ENCODE measurements around the gene DOCK3.
"Not testable (repeated sequence)": the region's sequence is repeated elsewhere in the genome, so short reads cannot be mapped to it uniquely, and the experiment has no call there.

DOCK3 gene

DNA sequence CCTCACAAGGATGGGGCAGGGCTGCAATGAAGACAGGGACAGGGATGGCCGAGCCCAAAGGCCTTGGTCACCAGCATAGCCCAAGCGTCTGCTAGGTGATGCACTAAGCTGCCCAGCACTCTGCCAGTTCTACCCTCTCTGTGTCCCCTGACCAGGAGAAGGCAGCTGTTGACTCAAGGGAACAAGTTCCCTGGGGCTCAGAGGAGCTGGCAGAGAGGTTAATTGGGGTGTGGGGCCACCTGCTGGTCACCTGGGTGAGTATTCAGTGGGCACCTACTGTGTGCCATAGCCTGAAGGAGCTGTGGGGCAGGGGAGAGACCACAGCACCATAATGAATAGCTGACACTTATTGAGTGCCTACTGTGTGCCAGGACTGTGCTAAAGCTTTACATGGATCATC, 22.0 kb upstream of the DOCK3 start:
- DNase-seq: peak; percentile 73

DNA sequence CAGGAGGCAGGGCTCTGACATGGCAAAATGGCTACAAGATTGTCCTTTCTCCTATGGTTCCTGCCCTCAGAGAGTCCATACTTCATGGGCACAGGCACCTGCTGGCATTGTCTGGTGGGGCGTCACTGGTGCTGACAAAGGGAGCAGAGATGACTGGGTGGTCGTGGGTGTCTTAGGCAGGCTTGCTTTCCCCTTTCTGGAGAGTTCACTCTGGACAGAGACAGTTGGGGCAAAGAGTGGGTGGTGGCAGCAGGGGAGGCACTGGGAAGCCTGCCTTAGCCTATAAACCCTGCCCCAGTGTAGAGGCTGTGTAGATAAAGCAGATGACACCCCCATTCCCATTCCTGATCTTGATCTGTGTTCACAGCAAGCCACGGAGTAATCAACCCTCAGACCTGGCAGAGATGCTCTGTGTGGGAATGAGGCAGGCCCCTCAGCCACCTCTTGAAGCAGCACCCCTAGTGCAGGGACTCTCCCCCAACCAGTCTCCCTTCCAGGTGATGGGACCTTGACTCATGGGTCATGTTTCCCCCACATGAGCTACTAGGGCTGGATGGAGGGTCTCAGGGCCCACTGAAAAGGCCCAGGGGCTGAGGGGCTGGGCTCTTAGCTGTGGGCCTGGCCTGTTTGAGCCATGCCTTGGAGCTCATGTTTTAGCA, 20.7 kb upstream of the DOCK3 start:
- no peak for DNase-seq

DNA sequence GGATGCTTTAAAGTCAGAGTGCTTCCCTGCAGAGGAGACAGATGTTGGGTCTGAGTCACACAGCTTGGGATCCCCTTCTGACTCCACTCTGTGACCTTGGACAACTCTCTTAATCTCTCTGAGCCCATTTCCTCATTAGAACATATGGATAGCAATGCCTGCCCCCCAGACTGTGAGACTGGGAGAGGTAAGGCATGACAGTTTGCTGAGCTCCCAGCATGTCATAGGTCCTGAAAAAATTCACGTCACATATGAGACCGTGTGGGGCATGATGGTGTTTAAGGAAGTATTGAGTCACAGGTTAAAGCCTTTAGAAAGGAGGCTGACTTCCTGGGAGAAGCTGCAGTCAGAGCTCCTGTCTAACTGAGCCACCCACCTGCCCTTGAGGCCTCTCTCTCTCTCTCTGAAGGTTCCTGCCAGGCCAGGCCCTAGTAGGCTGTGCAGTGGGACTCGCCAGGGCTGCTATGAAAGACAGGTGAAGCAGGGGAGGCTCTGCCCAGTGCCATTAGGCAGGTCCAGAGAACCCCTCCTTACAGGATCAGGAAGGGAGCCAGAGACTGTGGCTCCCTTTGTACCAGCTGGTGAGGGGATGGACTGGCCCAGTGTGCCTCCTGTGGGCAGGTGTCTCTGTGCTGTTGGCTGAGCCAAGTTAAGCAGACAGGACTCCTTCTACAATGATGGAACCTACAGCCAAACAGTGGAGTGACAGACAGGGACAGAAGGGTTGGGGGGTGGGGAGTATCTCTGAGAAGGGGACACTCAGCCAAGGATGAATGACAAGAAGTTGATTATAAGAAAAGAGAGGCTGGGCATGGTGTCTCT, 19.5 kb upstream of the DOCK3 start:
- peak; percentile 13 for DNase-seq

GRCh38 chr3:50656417-50657195, 18.1 kb upstream of the DOCK3 start:
- DNase-seq: no peak

- DNase-seq: no peak
These were observed 17.3 kb upstream of the DOCK3 start for GRCh38 chr3:50657407-50657806.

DNA sequence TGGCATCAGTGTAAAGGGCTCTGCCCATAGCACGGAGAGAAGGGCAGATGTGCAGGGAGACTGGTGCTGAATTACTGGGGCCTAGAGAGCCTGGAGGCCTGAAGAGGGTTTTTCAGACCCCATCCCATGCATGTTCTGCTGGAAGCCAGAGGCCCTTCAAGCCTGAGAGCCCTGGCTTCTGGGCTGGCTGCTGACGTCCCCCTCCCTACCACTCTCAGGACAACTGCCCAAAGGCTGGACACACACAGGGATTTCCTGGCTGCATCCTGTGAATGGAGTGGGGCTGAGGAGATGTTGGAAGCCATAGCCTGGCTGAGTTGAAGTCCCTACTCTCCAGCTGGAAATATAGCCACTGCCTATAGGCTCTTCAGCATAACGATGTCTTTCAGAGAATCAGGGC, 16.9 kb upstream of the DOCK3 start:
- no peak for DNase-seq

DNA sequence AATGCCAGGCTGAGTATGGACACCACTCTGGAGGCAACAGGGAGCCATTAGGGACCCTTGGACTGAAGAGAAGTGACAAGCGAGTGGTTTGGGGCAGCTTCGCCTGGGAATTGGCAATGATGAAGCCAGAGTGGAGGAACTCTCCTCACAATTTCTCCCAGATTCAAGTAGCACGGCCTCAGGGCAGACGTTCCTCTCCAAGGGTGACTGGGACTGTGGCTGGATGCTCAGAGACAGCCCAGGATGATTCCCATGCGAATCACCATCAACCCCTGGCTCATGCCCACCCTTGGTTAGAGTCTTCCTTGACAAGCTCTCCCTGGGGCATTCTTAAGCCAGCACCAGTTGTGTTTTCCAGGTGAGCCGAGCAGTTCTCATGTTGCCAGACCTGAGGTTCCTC, 16.3 kb upstream of the DOCK3 start:
- no peak for DNase-seq

DNA sequence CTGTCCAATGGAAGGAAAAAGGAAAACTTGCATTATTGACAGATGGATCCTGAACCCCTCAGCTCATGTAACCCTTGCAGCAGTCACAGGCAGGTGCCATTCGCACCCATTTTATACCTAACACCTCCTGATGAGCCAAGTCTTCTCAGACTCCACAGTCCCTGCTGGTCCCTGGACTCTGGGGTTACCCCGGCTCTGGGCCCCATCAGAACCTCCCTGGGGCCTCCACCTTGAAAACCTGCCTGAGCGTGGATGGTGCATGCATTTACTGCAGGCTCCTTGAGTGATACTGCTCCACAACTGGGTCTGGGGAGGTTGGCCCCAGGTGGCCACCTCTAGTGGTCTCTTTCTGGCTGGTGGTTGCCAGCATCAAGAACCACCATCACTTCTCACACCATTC, 15.9 kb upstream of the DOCK3 start:
- no peak for DNase-seq

GRCh38 chr3:50660386-50660785, 14.3 kb upstream of the DOCK3 start:
- no peak for DNase-seq

DNA sequence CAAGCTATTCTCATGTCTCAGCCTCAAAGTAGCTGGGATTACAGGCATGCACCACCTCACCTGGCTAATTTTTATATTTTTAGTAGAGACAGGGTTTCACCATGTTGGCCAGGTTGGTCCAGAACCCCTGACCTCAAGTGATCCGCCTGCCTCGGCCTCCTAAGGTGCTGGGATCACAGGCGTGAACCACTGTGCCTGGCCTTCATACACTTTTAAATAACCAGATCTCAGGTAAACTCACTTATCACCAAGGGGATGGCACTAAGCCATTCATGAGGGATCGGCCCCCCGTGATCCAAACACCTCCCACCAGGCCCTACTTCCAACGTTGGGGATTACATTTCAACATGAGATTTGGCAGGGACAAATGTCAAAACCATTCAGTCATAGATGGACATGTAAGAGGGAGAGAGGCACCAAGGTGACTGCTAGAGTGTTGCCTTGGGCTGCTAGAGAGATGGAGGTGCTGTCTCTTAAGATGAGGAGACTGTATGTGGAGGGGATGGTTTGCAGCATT, 13.3 kb upstream of the DOCK3 start:
- DNase-seq: no peak

GRCh38 chr3:50662408-50662807, 12.3 kb upstream of the DOCK3 start:
- no peak for DNase-seq

- no peak for DNase-seq
These were observed 9.5 kb upstream of the DOCK3 start for GRCh38 chr3:50665081-50665840.

GRCh38 chr3:50665841-50666115, 8.9 kb upstream of the DOCK3 start:
- not testable (repeated sequence) for DNase-seq

- DNase-seq: no peak
These were observed 7.9 kb upstream of the DOCK3 start for GRCh38 chr3:50666837-50667236.

GRCh38 chr3:50671331-50671730, 3.4 kb upstream of the DOCK3 start:
- DNase-seq: no peak

GRCh38 chr3:50672656-50673055, 2.1 kb upstream of the DOCK3 start:
- no peak for DNase-seq

- no peak for DNase-seq
These were observed 796 bp upstream of the DOCK3 start for GRCh38 chr3:50673931-50674330.

DNA sequence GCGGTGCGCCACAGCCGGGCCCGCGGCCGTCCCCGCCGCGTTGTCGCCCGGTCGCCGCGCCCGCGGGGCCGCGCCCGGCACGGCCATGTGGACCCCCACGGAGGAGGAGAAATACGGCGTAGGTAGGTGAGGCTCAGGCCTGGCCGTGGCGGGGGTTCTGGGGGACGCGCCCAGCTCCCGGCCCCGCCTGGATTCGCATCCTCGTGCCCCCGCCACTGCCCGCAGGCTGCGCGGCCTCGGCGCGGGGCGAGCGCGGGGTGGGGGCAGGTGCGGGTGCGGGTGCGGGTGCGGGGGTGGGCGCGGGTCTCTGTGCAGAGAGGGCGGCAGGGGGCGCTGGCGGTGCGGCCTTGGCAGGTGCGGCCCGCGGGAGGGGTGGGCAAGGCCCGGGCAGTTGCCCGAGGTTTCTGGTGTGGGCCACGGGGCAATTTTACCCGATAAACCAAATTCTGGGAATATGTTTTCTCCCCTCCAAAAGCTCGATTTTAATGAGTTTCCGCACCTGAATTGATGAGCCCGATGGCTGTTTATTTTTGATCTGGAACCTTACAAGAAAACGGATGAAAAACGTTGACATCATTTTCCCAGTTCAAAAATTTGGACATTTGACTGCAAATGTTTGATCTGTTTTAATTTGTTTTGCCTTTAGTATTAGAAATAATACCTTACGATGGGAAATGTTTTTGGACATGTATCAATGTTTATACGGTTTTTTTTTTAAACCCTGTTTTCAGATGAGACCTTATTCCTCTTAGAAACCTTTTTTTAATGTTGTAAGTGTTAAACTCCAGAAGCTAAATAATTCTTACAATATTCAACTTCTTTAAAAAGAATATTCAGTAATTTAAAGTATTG, 678 bp downstream of the DOCK3 start:
- DNase-seq: peak; percentile 62

DNA sequence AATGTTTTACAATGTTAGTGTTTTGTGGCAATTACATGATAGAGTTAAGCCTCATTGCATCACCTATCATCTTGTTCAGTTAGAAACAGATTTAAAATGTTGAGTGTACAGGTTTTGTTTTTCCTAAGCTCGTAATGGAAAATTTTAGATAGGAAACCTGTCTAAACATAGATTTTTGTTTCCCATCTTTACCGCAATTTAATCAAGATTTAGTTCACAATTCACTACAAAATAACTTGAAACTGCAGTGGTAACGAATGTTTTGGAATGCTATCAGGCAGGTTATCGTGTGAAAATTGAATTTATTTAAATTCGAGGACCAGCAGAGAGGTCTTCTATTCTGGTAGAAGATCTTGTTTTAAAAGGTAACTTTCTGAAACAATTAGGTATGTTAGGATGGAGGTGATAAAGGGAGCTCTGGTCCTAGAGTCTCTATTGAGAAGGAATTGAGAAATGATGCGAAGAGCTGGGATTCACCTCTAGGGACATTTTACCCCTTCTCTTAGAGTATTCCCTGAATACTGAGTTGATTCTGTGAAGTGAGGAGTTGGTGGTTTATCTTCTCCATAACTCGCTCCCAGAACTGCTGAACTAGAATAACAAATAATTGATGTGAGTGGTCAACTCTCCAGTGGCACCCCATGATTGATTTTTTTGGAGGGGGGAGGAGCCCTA, 1.4 kb downstream of the DOCK3 start:
- no peak for DNase-seq

DNA sequence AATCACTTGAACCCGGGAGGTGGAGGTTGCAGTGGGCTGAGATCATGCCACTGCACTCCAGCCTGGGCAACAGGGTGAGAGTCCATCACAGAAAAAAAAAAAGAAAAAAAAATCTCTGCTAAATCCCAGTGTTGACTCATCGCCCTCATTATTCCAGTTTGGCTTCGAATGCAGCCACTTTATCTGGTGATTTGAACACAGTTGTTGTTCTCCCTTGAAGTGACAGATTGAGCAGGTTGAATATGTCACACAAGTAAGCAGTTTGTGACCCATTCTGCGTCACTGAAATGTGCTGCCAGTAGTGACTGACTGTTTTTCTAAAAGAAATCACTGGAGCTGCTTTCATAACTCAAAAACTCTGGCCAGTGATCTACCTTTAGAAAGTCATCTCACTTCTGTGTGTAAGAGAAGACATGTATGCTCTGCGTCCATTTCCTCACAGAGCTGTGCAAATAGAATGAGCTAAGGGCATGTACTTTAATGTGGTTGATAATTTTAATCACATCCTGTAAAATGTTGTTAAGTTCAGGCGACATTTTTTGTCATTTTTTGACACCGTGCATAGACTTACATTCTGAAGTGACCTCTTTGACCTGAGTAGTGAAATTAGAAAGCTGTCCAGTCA, 12.5 kb downstream of the DOCK3 start:
- DNase-seq: no peak

- no peak for DNase-seq
These were observed 13.2 kb downstream of the DOCK3 start for GRCh38 chr3:50687916-50688315.

Measured in CD4-positive, alpha-beta T cell treated with Interleukin-6 for 4 hours (primary cell).